Measurements from ENCODE around the gene TRPM5. TPM values are rescaled to one million over a fixed set of nuclear protein-coding genes. Genes with fewer than 3 reads are reported as not detected.

Gene TRPM5
- total RNA-seq, 3 donors from 2014 or later: 2.2 to 3.7 (median 2.5) TPM

DNA sequence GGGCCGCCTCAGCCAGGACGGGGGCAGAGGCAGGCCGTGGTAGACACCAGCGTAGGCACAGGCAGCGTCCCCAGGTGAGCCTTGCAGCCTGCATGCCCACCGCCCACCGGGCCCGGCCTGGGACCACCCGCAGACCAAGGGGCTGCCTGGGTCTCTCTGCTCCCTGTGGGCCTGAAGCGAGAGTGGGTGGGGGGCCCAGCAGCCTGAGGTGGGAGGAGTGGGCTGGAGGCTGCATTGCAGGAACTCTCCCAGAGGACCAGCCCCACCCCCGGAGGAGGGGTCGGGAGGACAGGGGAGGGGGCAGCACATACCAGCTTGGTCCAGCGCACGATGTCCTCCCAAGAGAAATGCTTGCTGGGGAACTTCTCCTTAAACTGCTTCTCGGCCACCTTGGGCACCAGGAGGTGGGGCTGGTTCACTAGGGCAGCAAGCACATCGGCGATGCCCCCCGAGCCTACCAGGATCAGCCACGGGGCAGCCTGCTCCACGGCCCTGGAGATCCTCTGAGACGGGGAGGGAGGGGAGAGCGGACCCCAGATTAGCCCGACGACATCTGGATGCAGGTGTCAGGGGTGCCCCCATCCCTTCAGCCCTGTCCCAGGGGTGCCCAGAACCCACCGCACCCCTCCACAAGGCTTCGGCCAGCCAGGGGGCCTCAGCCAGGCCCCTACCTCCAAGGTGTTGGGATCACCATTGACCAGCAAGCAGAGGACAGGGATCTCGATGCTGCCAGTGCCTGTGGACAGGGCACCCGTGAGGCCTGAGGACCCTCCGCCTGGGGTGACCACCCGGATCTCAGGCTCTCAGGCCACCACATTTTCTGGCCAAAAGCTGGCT lies 26.2 kb downstream of the TRPM5 start:
- ATAC-seq (no peak), DNase-seq (peak in 1 of 3 donors; percentile 49)
- Histone ChIP-seq H3K4me1 (ENCODE audit: low read depth) (peaks cover 10% of the 10 kb centered on the region), H3K4me3 (no peak overlapping the region), H3K9me3 (no peaks in the 10 kb centered on the region), H3K36me3 (ENCODE audit: low read depth) (no peaks in the 10 kb centered on the region)
- TF ChIP-seq, protein P1, sequence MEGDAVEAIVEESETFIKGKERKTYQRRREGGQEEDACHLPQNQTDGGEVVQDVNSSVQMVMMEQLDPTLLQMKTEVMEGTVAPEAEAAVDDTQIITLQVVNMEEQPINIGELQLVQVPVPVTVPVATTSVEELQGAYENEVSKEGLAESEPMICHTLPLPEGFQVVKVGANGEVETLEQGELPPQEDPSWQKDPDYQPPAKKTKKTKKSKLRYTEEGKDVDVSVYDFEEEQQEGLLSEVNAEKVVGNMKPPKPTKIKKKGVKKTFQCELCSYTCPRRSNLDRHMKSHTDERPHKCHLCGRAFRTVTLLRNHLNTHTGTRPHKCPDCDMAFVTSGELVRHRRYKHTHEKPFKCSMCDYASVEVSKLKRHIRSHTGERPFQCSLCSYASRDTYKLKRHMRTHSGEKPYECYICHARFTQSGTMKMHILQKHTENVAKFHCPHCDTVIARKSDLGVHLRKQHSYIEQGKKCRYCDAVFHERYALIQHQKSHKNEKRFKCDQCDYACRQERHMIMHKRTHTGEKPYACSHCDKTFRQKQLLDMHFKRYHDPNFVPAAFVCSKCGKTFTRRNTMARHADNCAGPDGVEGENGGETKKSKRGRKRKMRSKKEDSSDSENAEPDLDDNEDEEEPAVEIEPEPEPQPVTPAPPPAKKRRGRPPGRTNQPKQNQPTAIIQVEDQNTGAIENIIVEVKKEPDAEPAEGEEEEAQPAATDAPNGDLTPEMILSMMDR (IDR thresholded peaks at IDR 0.05): no peak
- intact Hi-C loops (cut with DNase I, micrococcal nuclease): no loop called here

DNA sequence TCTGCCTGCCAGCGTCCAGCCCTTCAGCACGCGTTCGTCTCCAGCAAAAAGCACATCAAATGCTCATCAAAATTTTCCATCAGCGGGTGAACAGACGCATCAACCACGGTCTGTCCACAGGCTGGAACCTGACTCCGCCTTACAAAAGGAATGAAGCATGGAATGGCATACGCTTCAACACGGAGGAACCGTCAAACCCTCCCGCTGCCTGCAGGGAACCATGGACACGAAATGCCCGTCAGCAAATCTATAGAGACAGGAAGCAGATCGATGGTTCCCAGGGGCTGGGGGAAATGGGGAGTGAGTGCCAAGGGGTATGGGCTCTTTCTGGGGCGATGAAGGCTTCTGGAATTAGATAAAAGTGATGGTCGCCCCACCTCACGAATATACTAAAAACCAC lies 27.5 kb downstream of the TRPM5 start:
- intact Hi-C loops (cut with DNase I, micrococcal nuclease): no loop called here
- TF ChIP-seq, protein P1 (IDR thresholded peaks at IDR 0.05): no peak

GRCh38 chr11:2415601-2416380 lies 28.5 kb downstream of the TRPM5 start:
- DNase-seq (no peak), ATAC-seq (no peak)
- Histone ChIP-seq H3K4me3 (no peak overlapping the region), H3K36me3 (ENCODE audit: low read depth) (no peaks in the 10 kb centered on the region), H3K4me1 (ENCODE audit: low read depth) (peaks cover 10% of the 10 kb centered on the region), H3K9me3 (no peaks in the 10 kb centered on the region)
- TF ChIP-seq, protein P1 (IDR thresholded peaks at IDR 0.05): no peak
- intact Hi-C loops (cut with DNase I, micrococcal nuclease): no loop called here

More for the DNA sequence above, 27.5 kb downstream of the TRPM5 start:
- ATAC-seq (no peak), DNase-seq (no peak)
- Histone ChIP-seq H3K4me3 (no peak overlapping the region), H3K36me3 (ENCODE audit: low read depth) (no peaks in the 10 kb centered on the region), H3K9me3 (no peaks in the 10 kb centered on the region), H3K4me1 (ENCODE audit: low read depth) (peaks cover 10% of the 10 kb centered on the region)

DNA sequence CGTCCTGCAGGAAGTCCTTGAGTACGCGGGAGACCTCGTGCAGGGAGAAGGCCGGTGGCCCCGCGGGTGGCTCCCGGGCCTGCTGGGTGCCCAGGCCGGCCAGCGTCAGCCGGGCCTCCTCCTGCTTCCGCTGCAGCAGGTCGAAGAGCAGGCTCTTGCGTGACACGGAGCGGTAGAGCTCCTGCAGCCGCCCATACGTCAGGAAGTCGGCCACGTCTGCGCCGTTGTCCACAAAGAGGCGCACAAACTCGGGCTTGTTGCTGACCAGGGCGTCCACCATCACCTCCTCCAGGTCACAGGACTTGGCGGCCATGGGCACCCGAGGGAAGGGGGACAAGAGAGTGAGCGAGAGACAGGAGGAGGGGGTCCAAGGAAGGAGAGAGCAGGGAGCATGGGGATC lies 29.1 kb downstream of the TRPM5 start:
- intact Hi-C loops (cut with DNase I, micrococcal nuclease): no loop called here

DNA sequence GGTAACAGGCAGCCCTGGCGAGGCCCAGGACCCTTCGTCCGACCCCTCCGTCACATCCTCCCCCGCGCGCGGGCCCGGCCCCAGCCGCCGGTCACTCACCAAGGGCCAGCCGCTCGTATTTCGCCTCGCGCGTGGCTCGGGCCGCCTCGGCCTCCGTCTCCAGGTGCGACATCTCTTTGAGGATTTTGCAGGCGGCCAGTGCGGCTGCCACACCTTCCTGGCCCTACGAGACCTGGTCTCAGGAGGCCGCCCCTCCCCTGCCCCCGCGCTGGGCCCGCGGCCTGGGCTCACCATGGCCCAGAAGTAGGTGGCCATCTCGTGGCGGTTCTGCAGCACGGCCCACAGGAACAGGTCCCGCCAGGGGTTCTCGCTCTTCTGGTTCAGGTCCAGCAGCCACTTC lies 29.7 kb downstream of the TRPM5 start:
- Histone ChIP-seq H3K36me3 (ENCODE audit: low read depth) (no peaks in the 10 kb centered on the region), H3K4me1 (ENCODE audit: low read depth) (peaks cover under 1% of the 10 kb centered on the region), H3K9me3 (no peaks in the 10 kb centered on the region), H3K4me3 (no peak overlapping the region)
- DNase-seq: no peak
- no peak for ATAC-seq
- TF ChIP-seq, protein P1 (IDR thresholded peaks at IDR 0.05): no peak
- intact Hi-C loops (cut with DNase I, micrococcal nuclease): no loop called here

More for the DNA sequence above, 29.1 kb downstream of the TRPM5 start:
- TF ChIP-seq, protein P1 (IDR thresholded peaks at IDR 0.05): no peak
- no peak for ATAC-seq
- Histone ChIP-seq H3K36me3 (ENCODE audit: low read depth) (no peaks in the 10 kb centered on the region), H3K4me3 (no peak overlapping the region), H3K4me1 (ENCODE audit: low read depth) (peaks cover 6% of the 10 kb centered on the region), H3K9me3 (no peaks in the 10 kb centered on the region)
- DNase-seq: no peak
